ENCODE results near the gene SBF2.

SBF2 gene

GRCh38 chr11:9861860-9862725, 431.9 kb downstream of the SBF2 start:
- peak; percentile 83 to 90 for DNase-seq (ENCODE audit: low read depth in 2 of 2)
- TF ChIP-seq CTCF (IDR thresholded peaks at IDR 0.05; ENCODE audit: low read depth, low read length) = peak; percentile 77
- H3K4me3 ChIP-seq (replicated peaks in 1 of 2; ENCODE audit: low read depth in 2 of 2, low read length in 2 of 2) = no peak overlapping the region

- peak; percentile 24 to 92 for DNase-seq (ENCODE audit: low read depth in 2 of 2)
- no peak overlapping the region for H3K4me3 ChIP-seq (replicated peaks in 1 of 2; ENCODE audit: low read depth in 2 of 2, low read length in 2 of 2)
These were observed 434.3 kb downstream of the SBF2 start for GRCh38 chr11:9859554-9860305.

DNA sequence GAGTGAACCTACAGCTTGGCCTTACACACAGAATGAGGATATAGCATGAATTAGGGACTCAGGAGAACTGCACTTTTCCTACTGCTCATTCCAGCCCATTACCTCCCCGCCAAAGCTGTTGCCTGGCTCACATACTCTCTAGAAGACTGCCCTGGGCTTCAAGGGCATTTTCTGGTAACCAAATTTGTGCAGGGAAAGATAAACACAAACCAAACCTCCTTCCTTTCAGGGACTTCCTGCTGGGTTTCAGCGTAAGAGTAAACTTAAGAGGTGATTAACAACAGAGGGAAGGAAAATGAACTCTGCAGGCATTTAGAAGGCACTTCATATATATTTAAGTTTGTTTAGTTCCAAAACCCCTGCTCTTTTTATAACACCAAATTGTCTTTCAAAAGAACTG, 435.2 kb downstream of the SBF2 start:
- DNase-seq (ENCODE audit: low read depth in 2 of 2) = peak; percentile 32 to 51
- H3K4me3 ChIP-seq (replicated peaks in 1 of 2; ENCODE audit: low read depth in 2 of 2, low read length in 2 of 2) = no peak overlapping the region
- TF ChIP-seq CTCF (IDR thresholded peaks at IDR 0.05; ENCODE audit: low read depth, low read length) = no peak

More at GRCh38 chr11:9859554-9860305, 434.3 kb downstream of the SBF2 start:
- no peak for TF ChIP-seq CTCF (IDR thresholded peaks at IDR 0.05; ENCODE audit: low read depth, low read length)

GRCh38 chr11:9858218-9858617, 435.8 kb downstream of the SBF2 start:
- no peak for DNase-seq (ENCODE audit: low read depth in 2 of 2)

DNA sequence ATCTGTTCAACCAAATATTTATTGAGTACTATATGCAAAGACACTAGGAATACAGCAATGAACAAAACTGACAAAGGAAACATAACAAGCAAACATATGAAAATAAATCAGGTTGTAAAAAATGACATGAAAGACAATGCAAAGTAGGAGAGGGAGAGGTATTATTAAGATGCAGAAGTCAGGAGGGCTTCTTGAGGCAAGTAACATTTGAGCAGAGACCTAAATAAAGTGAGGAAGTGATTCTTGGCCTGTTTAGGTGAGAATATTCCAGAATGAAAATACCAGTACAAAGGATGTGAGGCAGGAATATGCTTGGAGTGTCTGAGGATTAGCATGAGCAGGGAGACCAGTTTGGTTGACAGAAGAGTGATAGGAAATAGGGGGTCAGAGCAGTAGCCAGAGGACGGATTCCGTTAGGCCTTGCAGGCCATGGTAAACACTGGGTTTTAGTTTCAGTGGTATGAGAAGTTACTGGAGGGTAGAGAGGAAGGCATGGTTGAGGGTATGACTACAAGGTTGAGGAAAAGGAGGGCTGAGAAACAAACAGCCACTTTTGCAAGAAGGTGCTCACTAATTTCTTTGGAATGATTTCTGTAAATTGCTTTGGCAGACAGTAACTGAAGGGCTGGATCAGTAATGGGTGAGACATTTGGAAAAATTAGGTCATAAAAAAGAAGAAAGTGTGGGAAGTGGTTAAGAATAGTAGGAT, 438.3 kb downstream of the SBF2 start:
- no peak for TF ChIP-seq CTCF (IDR thresholded peaks at IDR 0.05; ENCODE audit: low read depth, low read length)
- no peak overlapping the region for H3K4me3 ChIP-seq (replicated peaks in 1 of 2; ENCODE audit: low read depth in 2 of 2, low read length in 2 of 2)
- peak in 1 of 2 donors; percentile 80 for DNase-seq (ENCODE audit: low read depth in 2 of 2)

More at GRCh38 chr11:9858218-9858617, 435.8 kb downstream of the SBF2 start:
- no peak for TF ChIP-seq CTCF (IDR thresholded peaks at IDR 0.05; ENCODE audit: low read depth, low read length)
- no peak overlapping the region for H3K4me3 ChIP-seq (replicated peaks in 1 of 2; ENCODE audit: low read depth in 2 of 2, low read length in 2 of 2)

DNA sequence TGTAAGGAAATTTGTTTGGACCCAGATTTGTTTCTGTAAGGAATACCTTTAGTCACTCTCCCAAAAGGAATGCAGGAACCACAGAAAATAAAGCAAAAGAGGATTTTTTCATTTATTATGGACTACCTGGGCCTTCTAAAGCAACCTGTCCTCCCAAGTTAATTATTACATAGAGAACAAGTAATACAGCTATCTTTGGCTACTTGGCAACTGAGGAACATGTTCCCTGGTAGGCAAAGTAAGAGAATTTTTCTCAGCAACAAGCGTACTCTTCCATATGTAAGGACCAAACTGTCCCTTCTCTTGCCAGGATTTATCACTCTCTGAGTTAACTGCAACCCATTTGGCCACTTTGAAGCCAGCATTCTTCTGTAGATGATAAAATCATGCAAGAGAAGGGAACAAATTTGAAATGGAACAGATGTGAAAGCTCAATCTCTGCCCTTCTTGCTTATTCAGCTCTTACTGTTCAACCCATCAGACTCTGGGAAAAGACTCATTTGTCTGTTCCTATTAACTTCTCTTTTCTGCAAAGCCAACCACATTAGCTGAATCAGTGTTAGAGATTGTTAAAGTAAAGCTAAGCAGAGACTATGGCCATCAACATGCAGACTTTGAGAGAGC, 440.0 kb downstream of the SBF2 start:
- no peak overlapping the region for H3K4me3 ChIP-seq (replicated peaks in 1 of 2; ENCODE audit: low read depth in 2 of 2, low read length in 2 of 2)
- no peak for TF ChIP-seq CTCF (IDR thresholded peaks at IDR 0.05; ENCODE audit: low read depth, low read length)
- peak in 1 of 2 donors; percentile 65 for DNase-seq (ENCODE audit: low read depth in 2 of 2)

Data from cardiac fibroblast (primary cell).